Uterus (tissue), 4 donors: ENCODE results near the gene MAPT. TPM values are rescaled to one million over a fixed set of nuclear protein-coding genes. Genes with fewer than 3 reads are reported as not detected.

ENCODE experiments used
- DNase-seq, 2 donors: peaks; one replicate each; pipeline ENCODE4 v3.0.0-alpha.2; 2019 to 2020
- H3K27ac ChIP-seq, 2 donors: fragments of 200-600 bp; sonication (generic); 1 replicate in 1 of 2; 2 replicates in 1 of 2; pipeline ENCODE4 v1.5.1; 2016 to 2018
- H3K27me3 ChIP-seq, 2 donors: fragments of 200-600 bp; sonication (generic); one replicate each; pipeline ENCODE4 v1.5.1; 2018 to 2019; ENCODE audit warnings: control low read depth in 1 of 2
- H3K36me3 ChIP-seq, 2 donors: fragments of 200-600 bp; sonication (generic); one replicate each; pipeline ENCODE4 v1.5.1; 2019; ENCODE audit warnings: control low read depth in 1 of 2
- H3K4me1 ChIP-seq, 2 donors: fragments of 200-600 bp; sonication (generic); one replicate each; pipeline ENCODE4 v1.5.1; 2018 to 2019; ENCODE audit warnings: control low read depth in 1 of 2
- H3K4me3 ChIP-seq, 2 donors: fragments of 200-600 bp; sonication (generic); 1 replicate in 1 of 2; 2 replicates in 1 of 2; pipeline ENCODE4 v1.5.1; 2018 to 2019; ENCODE audit warnings: mild to moderate bottlenecking in 1 of 2
- H3K9me3 ChIP-seq, 2 donors: fragments of 200-600 bp; sonication (generic); one replicate each; pipeline ENCODE4 v1.5.1; 2019; ENCODE audit warnings: control low read depth in 1 of 2
- POLR2A ChIP-seq, 2 donors: fragments of 450-650 bp; IDR thresholded peaks; one replicate each; pipeline ENCODE4 v1.6.1; 2016; ENCODE audit warnings: antibody characterized with exemption in 2 of 2, mild to moderate bottlenecking in 1 of 2, moderate library complexity in 1 of 2
- intact Hi-C: fragments of 100-400 bp; cut with DNase I; formaldehyde crosslinking; loops from one replicate; pipeline ENCODE4 v1.15.1; 2023; ENCODE audit warnings: low total_unique reads
- total RNA-seq, 4 donors: library from RNA; depleted of rRNA in 3 of 4; stranded (reverse); fragments of >200 nt in 3 of 4; gene quantifications; one replicate each; pipeline versions ENCODE4 v1.1.0 to v1.2.4, GENCODE V29; 2014 to 2023
- TF ChIP-seq, protein P1 (sequence below), 4 experiments: fragments of 200-600 bp in 2 of 4; fragments of 450-650 bp in 2 of 4; sonication (generic) in 2 of 4; IDR thresholded peaks; one replicate each; pipeline ENCODE4 v1.5.1; 2016 to 2019; ENCODE audit warnings: antibody characterized with exemption in 4 of 4, mild to moderate bottlenecking in 2 of 4, moderate library complexity in 1 of 4
- donor health status: DM: yes; HTN: yes; CAD: no.

MAPT gene
- total RNA-seq, 4 donors from 2014 or later, result 0.26 to 4.1 (median 1.5) TPM; not detected in 1

DNA sequence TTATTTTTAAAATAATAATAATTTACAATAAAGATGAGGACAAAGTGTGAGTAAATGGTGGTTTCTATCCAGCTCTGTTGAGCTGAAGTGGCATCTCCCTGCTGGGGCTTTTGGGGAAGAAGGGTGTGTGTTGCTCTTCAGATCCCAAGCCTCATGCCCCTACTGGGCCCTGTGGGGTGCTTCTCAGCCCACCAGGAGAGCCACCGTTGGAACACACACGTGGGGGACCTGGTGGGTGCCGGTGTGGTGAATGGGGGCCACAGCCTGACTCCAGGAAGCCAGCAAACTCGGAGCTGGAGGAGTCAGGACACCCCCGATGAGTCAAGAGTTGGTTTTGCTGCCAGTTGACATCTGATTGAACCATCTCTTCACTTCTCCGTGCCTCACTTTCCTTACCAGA lies 66.9 kb downstream of the MAPT start:
- Histone ChIP-seq H3K36me3 (no peaks in the 10 kb centered on the region), H3K27me3 (no peaks in the 10 kb centered on the region), H3K9me3 (no peaks in the 10 kb centered on the region), H3K4me3 (no peak overlapping the region), H3K27ac (no peak overlapping the region), H3K4me1 (no peaks in the 10 kb centered on the region)
- intact Hi-C loops, result no loop called here
- no peak for DNase-seq
- TF ChIP-seq, protein P1, sequence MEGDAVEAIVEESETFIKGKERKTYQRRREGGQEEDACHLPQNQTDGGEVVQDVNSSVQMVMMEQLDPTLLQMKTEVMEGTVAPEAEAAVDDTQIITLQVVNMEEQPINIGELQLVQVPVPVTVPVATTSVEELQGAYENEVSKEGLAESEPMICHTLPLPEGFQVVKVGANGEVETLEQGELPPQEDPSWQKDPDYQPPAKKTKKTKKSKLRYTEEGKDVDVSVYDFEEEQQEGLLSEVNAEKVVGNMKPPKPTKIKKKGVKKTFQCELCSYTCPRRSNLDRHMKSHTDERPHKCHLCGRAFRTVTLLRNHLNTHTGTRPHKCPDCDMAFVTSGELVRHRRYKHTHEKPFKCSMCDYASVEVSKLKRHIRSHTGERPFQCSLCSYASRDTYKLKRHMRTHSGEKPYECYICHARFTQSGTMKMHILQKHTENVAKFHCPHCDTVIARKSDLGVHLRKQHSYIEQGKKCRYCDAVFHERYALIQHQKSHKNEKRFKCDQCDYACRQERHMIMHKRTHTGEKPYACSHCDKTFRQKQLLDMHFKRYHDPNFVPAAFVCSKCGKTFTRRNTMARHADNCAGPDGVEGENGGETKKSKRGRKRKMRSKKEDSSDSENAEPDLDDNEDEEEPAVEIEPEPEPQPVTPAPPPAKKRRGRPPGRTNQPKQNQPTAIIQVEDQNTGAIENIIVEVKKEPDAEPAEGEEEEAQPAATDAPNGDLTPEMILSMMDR (IDR thresholded peaks at IDR 0.05), result no peak
- no peak for TF ChIP-seq POLR2A (IDR thresholded peaks at IDR 0.05)

GRCh38 chr17:45962221-45962972 lies 68.0 kb downstream of the MAPT start:
- Histone ChIP-seq H3K27ac (no peak overlapping the region), H3K4me1 (no peaks in the 10 kb centered on the region), H3K4me3 (no peak overlapping the region), H3K27me3 (no peaks in the 10 kb centered on the region), H3K9me3 (no peaks in the 10 kb centered on the region), H3K36me3 (no peaks in the 10 kb centered on the region)
- DNase-seq, result no peak
- TF ChIP-seq, protein P1 (IDR thresholded peaks at IDR 0.05), result no peak
- TF ChIP-seq POLR2A (IDR thresholded peaks at IDR 0.05), result no peak
- intact Hi-C loops, result no loop called here

- intact Hi-C loops, result no loop called here
- no peak for DNase-seq
- TF ChIP-seq, protein P1 (IDR thresholded peaks at IDR 0.05), result no peak
- no peak for TF ChIP-seq POLR2A (IDR thresholded peaks at IDR 0.05)
Observed at GRCh38 chr17:45963283-45963682, 68.9 kb downstream of the MAPT start.

GRCh38 chr17:45963889-45964288 lies 69.5 kb downstream of the MAPT start:
- no peak overlapping the region for H3K4me3 ChIP-seq
- no peak overlapping the region for H3K27ac ChIP-seq
- no peaks in the 10 kb centered on the region for H3K9me3 ChIP-seq
- no peaks in the 10 kb centered on the region for H3K36me3 ChIP-seq
- intact Hi-C loops, result no loop called here
- DNase-seq, result no peak
- no peaks in the 10 kb centered on the region for H3K4me1 ChIP-seq
- no peak for TF ChIP-seq POLR2A (IDR thresholded peaks at IDR 0.05)
- TF ChIP-seq, protein P1 (IDR thresholded peaks at IDR 0.05), result no peak
- H3K27me3 ChIP-seq, result no peaks in the 10 kb centered on the region

More at GRCh38 chr17:45963283-45963682, 68.9 kb downstream of the MAPT start:
- Histone ChIP-seq H3K27ac (no peak overlapping the region), H3K9me3 (no peaks in the 10 kb centered on the region), H3K4me3 (no peak overlapping the region), H3K36me3 (no peaks in the 10 kb centered on the region), H3K27me3 (no peaks in the 10 kb centered on the region), H3K4me1 (no peaks in the 10 kb centered on the region)

DNA sequence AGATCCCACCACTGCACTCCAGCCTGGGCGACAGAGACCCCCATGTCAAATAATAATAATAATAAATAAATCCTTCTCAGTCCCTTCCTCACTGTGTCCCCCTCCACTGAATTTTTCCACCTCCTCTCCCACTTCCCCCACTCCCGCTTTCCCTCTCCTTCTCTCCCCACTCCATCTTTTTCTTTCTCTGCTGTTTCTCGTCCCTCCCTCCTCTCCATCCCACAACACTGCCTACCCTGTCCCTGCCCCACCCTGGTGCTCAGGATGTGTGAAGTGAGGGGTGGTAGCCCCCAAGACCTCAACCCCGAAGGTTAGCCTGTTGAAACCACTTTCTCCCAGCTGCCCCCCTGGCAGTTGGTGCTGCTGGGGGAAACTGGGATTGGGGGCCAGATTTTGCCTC lies 70.3 kb downstream of the MAPT start:
- H3K9me3 ChIP-seq, result no peaks in the 10 kb centered on the region
- no peak overlapping the region for H3K27ac ChIP-seq
- no peaks in the 10 kb centered on the region for H3K36me3 ChIP-seq
- TF ChIP-seq, protein P1 (IDR thresholded peaks at IDR 0.05), result no peak
- TF ChIP-seq POLR2A (IDR thresholded peaks at IDR 0.05), result no peak
- no peaks in the 10 kb centered on the region for H3K4me1 ChIP-seq
- H3K4me3 ChIP-seq, result no peak overlapping the region
- DNase-seq, result no peak
- intact Hi-C loops, result no loop called here
- no peaks in the 10 kb centered on the region for H3K27me3 ChIP-seq
